H1 (cell line): ENCODE data around the gene TPP2. TPM values are rescaled to one million over a fixed set of nuclear protein-coding genes. Genes with fewer than 3 reads are reported as not detected.

Experiments used
- CTCF ChIA-PET: fragments of 300-600 bp; sonication (Branson Sonifier 250); formaldehyde crosslinking; loops from one replicate; lab custom pipeline; 2021; ENCODE audit not compliant: partially characterized antibody; lab: Charles Lee
- POLR2A ChIA-PET: fragments of 300-600 bp; sonication (Branson Sonifier 250); formaldehyde crosslinking; loops from one replicate; lab custom pipeline; 2021; ENCODE audit warnings: inconsistent platforms; ENCODE audit not compliant: partially characterized antibody; lab: Charles Lee
- DNase-seq, 2 experiments: peaks; one replicate each; pipeline versions ENCODE4 v3.0.0 to v3.0.0-alpha.2; 2010 to 2022; ENCODE audit warnings: low spot score in 2 of 2, low read depth in 1 of 2, mixed read lengths in 1 of 2
- FAIRE-seq: peaks from 2 replicates; lab custom pipeline; 2011; peaks lifted over from hg19 to GRCh38; lab: Jason Lieb, UNC
- H2AFZ ChIP-seq: 2 replicates; pipeline ENCODE4 v1.8.1; 2012; ENCODE audit warnings: low read length, inconsistent platforms
- H2AK5ac ChIP-seq: 2 replicates; pipeline ENCODE4 v1.6.1; 2013; ENCODE audit warnings: low read depth, low read length
- H2BK120ac ChIP-seq: replicated peaks from 2 replicates; pipeline ENCODE3; 2013; ENCODE audit warnings: low read depth, low read length, inconsistent platforms
- H2BK12ac ChIP-seq: 2 replicates; pipeline ENCODE4 v1.6.1; 2013; ENCODE audit warnings: low read depth, low read length
- H2BK15ac ChIP-seq: 2 replicates; pipeline ENCODE4 v1.6.1; 2013; ENCODE audit warnings: low read length
- H2BK20ac ChIP-seq: 2 replicates; pipeline ENCODE4 v1.6.1; 2013; ENCODE audit warnings: low read length
- H2BK5ac ChIP-seq: 2 replicates; pipeline ENCODE4 v1.6.1; 2013; ENCODE audit warnings: low read depth, low read length
- H3K14ac ChIP-seq: 2 replicates; pipeline ENCODE4 v1.6.1; 2013; ENCODE audit warnings: inconsistent platforms; ENCODE audit not compliant: insufficient read length
- H3K18ac ChIP-seq: 2 replicates; pipeline ENCODE4 v1.6.1; 2013; ENCODE audit warnings: low read length; ENCODE audit errors: extremely low read depth
- H3K23ac ChIP-seq: 2 replicates; pipeline ENCODE4 v1.6.1; 2013; ENCODE audit warnings: inconsistent platforms; ENCODE audit not compliant: insufficient read length
- H3K23me2 ChIP-seq: 2 replicates; pipeline ENCODE4 v1.6.1; 2013; ENCODE audit warnings: low read depth, low read length
- H3K27ac ChIP-seq: 2 replicates; pipeline ENCODE4 v1.6.1; 2011; ENCODE audit warnings: low read depth, low read length, inconsistent platforms
- H3K27me3 ChIP-seq, 4 experiments: replicated peaks in 1 of 4; 1 replicate in 1 of 4; 2 replicates in 3 of 4; pipeline versions ENCODE4 v1.6.1 to v1.8.1; 2011 to 2013; ENCODE audit warnings: low read length in 3 of 4, mild to moderate bottlenecking in 3 of 4, inconsistent platforms in 2 of 4, mixed read lengths in 2 of 4, moderate library complexity in 1 of 4; ENCODE audit not compliant: control insufficient read depth in 3 of 4, insufficient read depth in 3 of 4; ENCODE audit errors: extremely low read depth in 1 of 4
- H3K36me3 ChIP-seq, 4 experiments: 2 replicates each; pipeline versions ENCODE4 v1.6.1 to v1.8.1; 2011 to 2013; ENCODE audit warnings: mild to moderate bottlenecking in 4 of 4, low read length in 3 of 4, moderate library complexity in 2 of 4, control low read depth in 1 of 4, inconsistent platforms in 1 of 4; ENCODE audit not compliant: insufficient read depth in 4 of 4, control insufficient read depth in 2 of 4
- H3K4ac ChIP-seq: replicated peaks from 2 replicates; pipeline ENCODE3; 2013; ENCODE audit warnings: low read length, low read depth, mixed read lengths, inconsistent platforms; ENCODE audit not compliant: insufficient read length
- H3K4me1 ChIP-seq, 4 experiments: replicated peaks in 1 of 4; 1 replicate in 1 of 4; 2 replicates in 3 of 4; pipeline versions ENCODE4 v1.6.1 to v1.8.1; 2011 to 2013; ENCODE audit warnings: low read length in 3 of 4, inconsistent platforms in 2 of 4, mixed read lengths in 1 of 4; ENCODE audit not compliant: insufficient read depth in 4 of 4, control insufficient read depth in 3 of 4
- H3K4me2 ChIP-seq, 2 experiments: 2 replicates each; pipeline versions ENCODE4 v1.6.1 to v1.8.1; 2011 to 2013; ENCODE audit warnings: low read depth in 2 of 2, low read length in 2 of 2, control low read depth in 1 of 2, inconsistent platforms in 1 of 2, mild to moderate bottlenecking in 1 of 2; ENCODE audit not compliant: insufficient read depth in 1 of 2
- H3K4me3 ChIP-seq, 4 experiments: fragments of 200-600, 300-600 bp in 1 of 4; sonication (generic), shearing (Covaris generic), sonication (Bioruptor Twin) in 1 of 4; 2 replicates each; pipeline versions ENCODE4 v1.5.1 to v1.8.1; 2011 to 2016; ENCODE audit warnings: low read length in 4 of 4, low read depth in 3 of 4, control low read depth in 2 of 4, inconsistent platforms in 2 of 4, mild to moderate bottlenecking in 2 of 4, mixed read lengths in 1 of 4, moderate library complexity in 1 of 4; ENCODE audit not compliant: insufficient read depth in 2 of 4; ENCODE audit errors: extremely low read depth in 1 of 4
- H3K56ac ChIP-seq: replicated peaks from 2 replicates; pipeline ENCODE3; 2013; ENCODE audit warnings: low read depth, mild to moderate bottlenecking, mixed read lengths, low read length, inconsistent platforms; ENCODE audit not compliant: insufficient read length
- H3K79me1 ChIP-seq: 2 replicates; pipeline ENCODE4 v1.6.1; 2013; ENCODE audit warnings: low read depth, low read length, control low read depth
- H3K79me2 ChIP-seq, 2 experiments: 2 replicates each; pipeline versions ENCODE4 v1.6.1 to v1.8.1; 2012 to 2013; ENCODE audit warnings: low read length in 2 of 2, mild to moderate bottlenecking in 2 of 2, inconsistent platforms in 1 of 2; ENCODE audit not compliant: insufficient read depth in 2 of 2, control insufficient read depth in 1 of 2
- H3K9ac ChIP-seq, 4 experiments: replicated peaks in 1 of 4; 1 replicate in 1 of 4; 2 replicates in 3 of 4; pipeline versions ENCODE4 v1.6.1 to v1.8.1; 2011 to 2013; ENCODE audit warnings: low read depth in 3 of 4, low read length in 3 of 4, control low read depth in 2 of 4, mild to moderate bottlenecking in 2 of 4, moderate library complexity in 2 of 4, inconsistent platforms in 1 of 4; ENCODE audit errors: extremely low read depth in 1 of 4
- H3K9me3 ChIP-seq, 2 experiments: 2 replicates each; pipeline versions ENCODE4 v1.6.1 to v1.8.1; 2012 to 2013; ENCODE audit warnings: mild to moderate bottlenecking in 2 of 2, moderate library complexity in 2 of 2, control low read depth in 1 of 2, inconsistent platforms in 1 of 2, low read depth in 1 of 2, low read length in 1 of 2, mixed read lengths in 1 of 2; ENCODE audit not compliant: insufficient read depth in 2 of 2
- H4K20me1 ChIP-seq, 2 experiments: replicated peaks in 1 of 2; 2 replicates each; pipeline versions ENCODE3 to v1.8.1; 2011 to 2013; ENCODE audit warnings: inconsistent platforms in 2 of 2, low read length in 2 of 2, mild to moderate bottlenecking in 1 of 2; ENCODE audit not compliant: insufficient read depth in 2 of 2, control insufficient read depth in 1 of 2
- H4K5ac ChIP-seq: 2 replicates; pipeline ENCODE4 v1.6.1; 2013; ENCODE audit warnings: low read length, low read depth, mixed read lengths, inconsistent platforms; ENCODE audit not compliant: insufficient read length
- H4K8ac ChIP-seq: 2 replicates; pipeline ENCODE4 v1.8.0; 2013; ENCODE audit warnings: mild to moderate bottlenecking, moderate library complexity, low read length, inconsistent platforms; ENCODE audit not compliant: insufficient read depth; ENCODE audit errors: extremely low read depth
- H4K91ac ChIP-seq: replicated peaks from 2 replicates; pipeline ENCODE3; 2013; ENCODE audit warnings: low read length, mixed read lengths, inconsistent platforms; ENCODE audit not compliant: insufficient read length
- BCL11A ChIP-seq, 2 experiments: IDR thresholded peaks; one replicate each; pipeline ENCODE4 v1.6.1; 2011; ENCODE audit warnings: low read depth in 2 of 2, low read length in 2 of 2, mild to moderate bottlenecking in 2 of 2
- EGR1 ChIP-seq: IDR thresholded peaks from 2 replicates; pipeline ENCODE4 v1.6.1; 2011; ENCODE audit warnings: low read depth, low read length, borderline replicate concordance
- KDM1A ChIP-seq: fragments of 200-600, 300-600 bp; sonication (generic); IDR thresholded peaks from 2 replicates; pipeline ENCODE4 v1.7.1; 2016; ENCODE audit warnings: mild to moderate bottlenecking, low read length, borderline replicate concordance
- KDM4A ChIP-seq: IDR thresholded peaks from one replicate; pipeline ENCODE4 v1.7.1; 2012; ENCODE audit warnings: low read depth, mild to moderate bottlenecking, moderate library complexity, low read length, inconsistent platforms; ENCODE audit not compliant: severe bottlenecking
- PHF8 ChIP-seq: fragments of 200-600 bp; sonication (generic); conservative IDR thresholded peaks from 2 replicates; pipeline ENCODE4 v1.7.1; 2012; ENCODE audit warnings: low read depth, mild to moderate bottlenecking, inconsistent platforms, low read length, moderate library complexity
- RBBP5 ChIP-seq: IDR thresholded peaks from 2 replicates; pipeline ENCODE4 v1.7.1; 2012; ENCODE audit warnings: low read depth, mild to moderate bottlenecking, inconsistent platforms, low read length, moderate library complexity, borderline replicate concordance
- SIN3A ChIP-seq, 2 experiments: IDR thresholded peaks in 1 of 2; conservative IDR thresholded peaks in 1 of 2; 2 replicates each; pipeline ENCODE4 v1.6.1; 2011 to 2012; ENCODE audit warnings: low read length in 2 of 2, improper control_type of control experiment in 1 of 2, low read depth in 1 of 2, mild to moderate bottlenecking in 1 of 2
- SUZ12 ChIP-seq: fragments of 200-600 bp; sonication (generic); IDR thresholded peaks from 2 replicates; pipeline ENCODE4 v1.6.1; 2012; ENCODE audit warnings: mild to moderate bottlenecking, inconsistent platforms, low read length, moderate library complexity, mixed read lengths
- TCF12 ChIP-seq: IDR thresholded peaks from 2 replicates; pipeline ENCODE4 v1.6.1; 2011; ENCODE audit warnings: low read depth, mild to moderate bottlenecking, low read length
- USF2 ChIP-seq: IDR thresholded peaks from 2 replicates; pipeline ENCODE4 v1.6.1; 2011; ENCODE audit warnings: low read length, improper control_type of control experiment
- YY1 ChIP-seq: IDR thresholded peaks from 2 replicates; pipeline ENCODE4 v1.6.1; 2011; ENCODE audit warnings: low read depth, mild to moderate bottlenecking, low read length
- polyA plus RNA-seq, 7 experiments: library from polyadenylated mRNA; depleted of rRNA in 3 of 7; stranded (reverse) in 5 of 7; unstranded in 2 of 7; fragments of >200 nt in 5 of 7; fragments of 200-250 nt in 2 of 7; gene quantifications; 1 replicate in 5 of 7; 2 replicates in 1 of 7; 4 replicates in 1 of 7; pipeline versions ENCODE4 v1.2.1 to v1.2.3, GENCODE V29; 2011 to 2013; ENCODE audit warnings: missing spikeins in 2 of 7, mixed read lengths in 2 of 7
- total RNA-seq: library from RNA; stranded (reverse); fragmentation: NEBNext Ultra II Directional; extraction: Animal tissue kit (Norgen Biotek cat#: 25700); gene quantifications from 2 replicates; pipeline ENCODE4 v1.2.1, GENCODE V29; 2021

TPP2 gene
- total and polyA plus RNA-seq, 2 of the 8 experiments (the other 6 are each of a cell fraction or from before 2014, with no cell fraction given): 15.9 to 85.7 TPM

DNA sequence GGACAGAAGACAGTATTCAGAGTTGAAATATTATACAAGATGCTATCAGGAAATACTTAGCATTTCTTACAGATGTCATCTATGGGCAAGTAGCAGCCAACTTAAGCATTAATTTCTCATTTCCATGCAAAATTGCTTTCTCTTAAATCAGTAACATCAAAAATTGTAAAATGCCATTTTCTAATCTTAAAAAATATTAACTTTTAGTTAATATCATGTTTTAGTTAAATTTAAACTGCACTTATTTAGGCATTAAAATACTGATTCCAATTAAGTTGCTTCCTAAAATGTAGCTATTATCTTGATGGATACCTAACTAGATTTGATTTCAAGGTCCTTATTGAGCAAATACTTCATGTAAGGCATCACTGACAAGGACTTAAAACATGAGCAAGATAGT lies 70.2 kb downstream of the TPP2 start:
- Histone ChIP-seq H3K27ac (no peak overlapping the region), H2BK120ac (no peak overlapping the region), H2BK15ac (no peak overlapping the region), H2AFZ (no peak overlapping the region), H4K91ac (no peak overlapping the region), H3K14ac (no peak overlapping the region), H3K4me2 (no peak overlapping the region), H3K4me3 (no peak overlapping the region), H3K23me2 (no peaks in the 10 kb centered on the region), H2BK20ac (no peak overlapping the region), H2BK5ac (no peak overlapping the region), H2BK12ac (no peak overlapping the region), H3K9ac (no peak overlapping the region), H4K20me1 (no peaks in the 10 kb centered on the region), H3K23ac (no peak overlapping the region), H3K56ac (no peak overlapping the region), H3K18ac (no peak overlapping the region), H3K4me1 (no peaks in the 10 kb centered on the region), H3K9me3 (peaks cover 16 to 18% of the 10 kb centered on the region in 2 experiments), H2AK5ac (no peak overlapping the region), H3K79me1 (no peaks in the 10 kb centered on the region), H4K5ac (no peak overlapping the region), H3K4ac (no peak overlapping the region), H4K8ac (no peak overlapping the region), H3K79me2 (no peaks in the 10 kb centered on the region), H3K27me3 (no peaks in the 10 kb centered on the region), H3K36me3 (peaks cover 14 to 60% (median 42%) of the 10 kb centered on the region in 4 experiments)
- DNase-seq: no peak
- POLR2A ChIA-PET: no interaction called here
- CTCF ChIA-PET: interaction anchor here (0.6 to 1.1 kb wide), 2 partner anchors 8 to 18 kb away, joined by 3 to 5 read pairs; no protein-coding TSS in a partner anchor
- no peak for FAIRE-seq
- TF ChIP-seq YY1 (no peak), SIN3A (conservative IDR thresholded peaks at IDR 0.05 in 1 of 2, IDR thresholded peaks at IDR 0.05 in 1 of 2; ENCODE audit: low read depth in 1 of 2, low read length in 2 of 2) (no peak), SUZ12 (no peak), KDM1A (no peak), BCL11A (IDR thresholded peaks at IDR 0.05; ENCODE audit: low read depth in 2 of 2, low read length in 2 of 2) (no peak), USF2 (no peak), TCF12 (no peak), EGR1 (no peak), RBBP5 (no peak), PHF8 (no peak), KDM4A (no peak)
